Measurements from ENCODE around the gene SCML1. TPM values are rescaled to one million over a fixed set of nuclear protein-coding genes. Genes with fewer than 3 reads are reported as not detected.

The SCML1 gene
- total and polyA plus RNA-seq, 9 of the 15 experiments (the other 6 are each of a cell fraction or from before 2014, with no cell fraction given) = 0.01 to 0.04 (median 0.04) TPM; not detected in 6

GRCh38 chrX:17703201-17703600 lies 34.1 kb upstream of the SCML1 start:
- intact Hi-C loops (cut with micrococcal nuclease) = no loop called here
- Histone ChIP-seq H3K4me2 (ENCODE audit: insufficient read depth, low read length) (no peak overlapping the region), H3K27ac (ENCODE audit: extremely low read depth, low read depth, low read length) (no peak overlapping the region), H3K36me3 (ENCODE audit: control insufficient read depth, insufficient read depth, low read length) (no peaks in the 10 kb centered on the region), H3K4me1 (replicated peaks in 1 of 2; ENCODE audit: control insufficient read depth in 2 of 2, insufficient read depth in 2 of 2, low read length in 2 of 2) (no peaks in the 10 kb centered on the region), H2AFZ (ENCODE audit: low read depth, low read length) (no peak overlapping the region), H3K9me1 (ENCODE audit: control insufficient read depth, insufficient read depth, low read length) (no peaks in the 10 kb centered on the region), H3K79me2 (ENCODE audit: control insufficient read depth, insufficient read depth, low read length) (no peaks in the 10 kb centered on the region), H3K9ac (ENCODE audit: insufficient read depth in 1 of 2, low read depth in 2 of 2, low read length in 2 of 2) (no peak overlapping the region), H4K20me1 (replicated peaks; ENCODE audit: control insufficient read depth, insufficient read depth, low read length) (no peaks in the 10 kb centered on the region), H3K4me3 (no peak overlapping the region), H3K27me3 (ENCODE audit: control insufficient read depth in 2 of 2, insufficient read depth in 2 of 2, low read length in 2 of 2) (no peaks in the 10 kb centered on the region), H3K9me3 (replicated peaks; ENCODE audit: control insufficient read depth, insufficient read depth, low read depth, low read length) (no peaks in the 10 kb centered on the region)
- POLR2A ChIA-PET = no interaction called here
- WGBS (ENCODE audit: insufficient coverage, low coverage, missing lambda C conversion rate) = 0% methylated on average over 2 of the region's 2 CpGs
- in situ Hi-C loops (cut with MboI) = no loop called here
- CTCF ChIA-PET (ENCODE audit: low intra/inter-chr PET ratio) = no interaction called here
- DNase-seq (ENCODE audit: extremely low read depth in 1 of 4, low spot score in 3 of 4) = no peak
- BruUV-seq (replicated peaks) = no TSS peak
- no peak for TF ChIP-seq ZNF76 (CRISPR knock-in tag; IDR thresholded peaks at IDR 0.05; ENCODE audit: borderline replicate concordance)
- TF ChIP-seq ZMIZ1 (IDR thresholded peaks at IDR 0.05; ENCODE audit: low read depth in 2 of 2, low read length in 2 of 2) = no peak
- TF ChIP-seq RREB1 (CRISPR knock-in tag; IDR thresholded peaks at IDR 0.05) = no peak
- no peak for TF ChIP-seq MEF2D (tag; conservative IDR thresholded peaks at IDR 0.05; ENCODE audit: low read depth)
- no peak for TF ChIP-seq POLR2AphosphoS2 (IDR thresholded peaks at IDR 0.05; ENCODE audit: low read length)
- no peak for TF ChIP-seq ZNF277 (CRISPR knock-in tag; IDR thresholded peaks at IDR 0.05; ENCODE audit: borderline replicate concordance)
- no peak for TF ChIP-seq JUN (IDR thresholded peaks at IDR 0.05; ENCODE audit: borderline replicate concordance, low read depth, low read length)
- TF ChIP-seq JUN (CRISPR knock-in tag; IDR thresholded peaks at IDR 0.05; ENCODE audit: borderline replicate concordance) = no peak
- no peak for FAIRE-seq
- no peak for ATAC-seq

All from K562 (cell line).